DOHH2 (cell line): ENCODE data around the gene DNAH10.

Source experiments
- H3F3A ChIP-seq: fragments of 200-600 bp; sonication (generic), shearing (Covaris generic); 2 replicates; pipeline ENCODE4 v1.6.0; 2016; ENCODE audit warnings: antibody characterized with exemption, mild to moderate bottlenecking; ENCODE audit not compliant: control insufficient read depth, insufficient read depth
- H3K27ac ChIP-seq: fragments of 200-600 bp; sonication (generic); 2 replicates; pipeline ENCODE4 v1.5.1; 2014; ENCODE audit warnings: low read depth, mild to moderate bottlenecking, low read length, moderate library complexity
- H3K27me3 ChIP-seq: fragments of 200-600 bp; sonication (generic); 2 replicates; pipeline ENCODE4 v1.6.1; 2014; ENCODE audit warnings: mild to moderate bottlenecking, low read length, mixed read lengths; ENCODE audit not compliant: control insufficient read depth
- H3K36me3 ChIP-seq: fragments of 200-600 bp; sonication (generic); 2 replicates; pipeline ENCODE4 v1.6.1; 2014; ENCODE audit warnings: mild to moderate bottlenecking, low read length, moderate library complexity, mixed read lengths; ENCODE audit not compliant: control insufficient read depth
- H3K4me1 ChIP-seq: fragments of 200-600 bp; sonication (generic); 2 replicates; pipeline ENCODE4 v1.6.1; 2014; ENCODE audit warnings: mild to moderate bottlenecking, low read length, mixed read lengths; ENCODE audit not compliant: control insufficient read depth
- H3K4me2 ChIP-seq: fragments of 200-600 bp; sonication (generic); 2 replicates; pipeline ENCODE4 v1.6.0; 2014; ENCODE audit warnings: mild to moderate bottlenecking, low read length, moderate library complexity
- H3K4me3 ChIP-seq: fragments of 200-600 bp; sonication (generic); 2 replicates; pipeline ENCODE4 v1.5.1; 2014; ENCODE audit warnings: mild to moderate bottlenecking, low read length, mixed read lengths
- H3K79me2 ChIP-seq: fragments of 200-600 bp; sonication (generic); 2 replicates; pipeline ENCODE4 v1.6.1; 2014; ENCODE audit warnings: mild to moderate bottlenecking, low read length, mixed read lengths; ENCODE audit not compliant: control insufficient read depth
- H3K9me2 ChIP-seq: fragments of 200-600 bp; sonication (generic); replicated peaks from 2 replicates; pipeline ENCODE4 v1.6.1; 2014; ENCODE audit warnings: mild to moderate bottlenecking, low read length, mixed read lengths; ENCODE audit not compliant: control insufficient read depth
- H3K9me3 ChIP-seq: fragments of 200-600 bp; sonication (generic); 2 replicates; pipeline ENCODE4 v1.6.1; 2014; ENCODE audit warnings: antibody characterized with exemption, low read length, mixed read lengths; ENCODE audit not compliant: control insufficient read depth, insufficient read depth
- H4K20me1 ChIP-seq: fragments of 200-600 bp; sonication (generic); 2 replicates; pipeline ENCODE4 v1.6.0; 2014; ENCODE audit warnings: low read depth, mild to moderate bottlenecking, antibody characterized with exemption, low read length, moderate library complexity; ENCODE audit not compliant: control insufficient read depth, insufficient read depth
- CTCF ChIP-seq: fragments of 200-600 bp; sonication (generic); IDR thresholded peaks from one replicate; pipeline ENCODE4 v1.5.1; 2014; ENCODE audit warnings: antibody characterized with exemption, mild to moderate bottlenecking, low read depth, low read length; ENCODE audit not compliant: poor library complexity, severe bottlenecking
- EZH2phosphoT487 ChIP-seq: fragments of 200-600 bp; sonication (generic); IDR thresholded peaks from 2 replicates; pipeline ENCODE4 v1.6.1; 2017; ENCODE audit warnings: borderline replicate concordance, mild to moderate bottlenecking, antibody characterized with exemption, low read length, moderate library complexity, mixed read lengths

The DNAH10 gene

GRCh38 chr12:123723011-123723410, 39.1 kb upstream of the DNAH10 start:
- Histone ChIP-seq H3K9me2 (no peaks in the 10 kb centered on the region), H3K4me2 (no peak overlapping the region), H3K27me3 (no peaks in the 10 kb centered on the region), H3K9me3 (no peaks in the 10 kb centered on the region), H3K36me3 (peaks cover 66% of the 10 kb centered on the region), H3K79me2 (0 out of 2 replicates have a peak, but pooled peaks cover 1% of the 10 kb centered on the region), H3K4me3 (no peak overlapping the region), H3F3A (no peaks in the 10 kb centered on the region), H3K4me1 (peaks cover 12% of the 10 kb centered on the region), H4K20me1 (no peaks in the 10 kb centered on the region), H3K27ac (no peak overlapping the region)
- TF ChIP-seq CTCF (no peak), EZH2phosphoT487 (no peak)

- H3K27ac ChIP-seq: no peak overlapping the region
- peaks cover 73% of the 10 kb centered on the region for H3K36me3 ChIP-seq
- H4K20me1 ChIP-seq: no peaks in the 10 kb centered on the region
Measured at GRCh38 chr12:123723765-123724164, 38.3 kb upstream of the DNAH10 start.

GRCh38 chr12:123726244-123726643, 35.9 kb upstream of the DNAH10 start:
- no peaks in the 10 kb centered on the region for H3K27me3 ChIP-seq
- H4K20me1 ChIP-seq: no peaks in the 10 kb centered on the region
- H3K4me3 ChIP-seq: no peak overlapping the region
- no peak for TF ChIP-seq CTCF
- no peak for TF ChIP-seq EZH2phosphoT487
- no peak overlapping the region for H3K4me2 ChIP-seq
- H3K36me3 ChIP-seq: peaks cover 71% of the 10 kb centered on the region
- H3K9me2 ChIP-seq: no peaks in the 10 kb centered on the region
- H3F3A ChIP-seq: no peaks in the 10 kb centered on the region
- no peaks in the 10 kb centered on the region for H3K79me2 ChIP-seq
- no peak overlapping the region for H3K27ac ChIP-seq
- H3K9me3 ChIP-seq: no peaks in the 10 kb centered on the region
- peaks cover 12% of the 10 kb centered on the region for H3K4me1 ChIP-seq

More at GRCh38 chr12:123723765-123724164, 38.3 kb upstream of the DNAH10 start:
- Histone ChIP-seq H3K4me1 (peaks cover 12% of the 10 kb centered on the region), H3K27me3 (no peaks in the 10 kb centered on the region), H3K79me2 (no peaks in the 10 kb centered on the region), H3K4me2 (no peak overlapping the region), H3K9me2 (no peaks in the 10 kb centered on the region), H3K9me3 (no peaks in the 10 kb centered on the region), H3K4me3 (no peak overlapping the region), H3F3A (no peaks in the 10 kb centered on the region)
- TF ChIP-seq CTCF (no peak), EZH2phosphoT487 (no peak)
